Measurements from ENCODE around the gene SLC47A1.

DNA sequence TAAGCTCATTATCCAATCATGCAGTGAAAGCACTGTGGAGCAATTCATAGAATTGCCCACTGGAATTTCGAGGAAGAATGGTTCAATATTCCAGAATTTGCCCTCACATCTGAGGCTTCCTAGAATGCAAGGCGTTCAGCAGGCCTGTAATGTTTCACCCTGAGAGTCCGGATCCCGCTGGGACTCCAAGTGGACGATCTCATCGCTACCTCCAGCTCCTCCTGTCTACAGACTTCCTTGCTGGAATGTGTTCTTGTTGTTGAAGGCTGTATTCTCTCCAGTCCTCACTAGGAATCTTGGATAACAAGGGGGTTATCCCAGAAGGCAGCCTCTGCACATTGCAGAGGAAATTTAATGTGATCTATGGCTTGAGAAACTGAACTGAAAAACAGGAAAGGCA, 7.8 kb downstream of the SLC47A1 start:
- TF ChIP-seq, protein P1, sequence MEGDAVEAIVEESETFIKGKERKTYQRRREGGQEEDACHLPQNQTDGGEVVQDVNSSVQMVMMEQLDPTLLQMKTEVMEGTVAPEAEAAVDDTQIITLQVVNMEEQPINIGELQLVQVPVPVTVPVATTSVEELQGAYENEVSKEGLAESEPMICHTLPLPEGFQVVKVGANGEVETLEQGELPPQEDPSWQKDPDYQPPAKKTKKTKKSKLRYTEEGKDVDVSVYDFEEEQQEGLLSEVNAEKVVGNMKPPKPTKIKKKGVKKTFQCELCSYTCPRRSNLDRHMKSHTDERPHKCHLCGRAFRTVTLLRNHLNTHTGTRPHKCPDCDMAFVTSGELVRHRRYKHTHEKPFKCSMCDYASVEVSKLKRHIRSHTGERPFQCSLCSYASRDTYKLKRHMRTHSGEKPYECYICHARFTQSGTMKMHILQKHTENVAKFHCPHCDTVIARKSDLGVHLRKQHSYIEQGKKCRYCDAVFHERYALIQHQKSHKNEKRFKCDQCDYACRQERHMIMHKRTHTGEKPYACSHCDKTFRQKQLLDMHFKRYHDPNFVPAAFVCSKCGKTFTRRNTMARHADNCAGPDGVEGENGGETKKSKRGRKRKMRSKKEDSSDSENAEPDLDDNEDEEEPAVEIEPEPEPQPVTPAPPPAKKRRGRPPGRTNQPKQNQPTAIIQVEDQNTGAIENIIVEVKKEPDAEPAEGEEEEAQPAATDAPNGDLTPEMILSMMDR (IDR thresholded peaks at IDR 0.05; ENCODE audit: low read depth, low read length, missing input control): no peak
- TF ChIP-seq, protein P2, sequence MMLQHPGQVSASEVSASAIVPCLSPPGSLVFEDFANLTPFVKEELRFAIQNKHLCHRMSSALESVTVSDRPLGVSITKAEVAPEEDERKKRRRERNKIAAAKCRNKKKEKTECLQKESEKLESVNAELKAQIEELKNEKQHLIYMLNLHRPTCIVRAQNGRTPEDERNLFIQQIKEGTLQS (IDR thresholded peaks at IDR 0.05): no peak
- TF ChIP-seq SP1 (IDR thresholded peaks at IDR 0.05): no peak
